GM18858 (cell line): ENCODE measurements around the gene TNFRSF14.
"Not testable (repeated sequence)": the region's sequence is repeated elsewhere in the genome, so short reads cannot be mapped to it uniquely, and the experiment has no call there.

Experiments used
- ATAC-seq: cut with Tn5 transposase; IDR thresholded peaks from one replicate; pipeline ENCODE4 v1.9.1; 2021; ENCODE audit not compliant: unreplicated experiment

The TNFRSF14 gene

DNA sequence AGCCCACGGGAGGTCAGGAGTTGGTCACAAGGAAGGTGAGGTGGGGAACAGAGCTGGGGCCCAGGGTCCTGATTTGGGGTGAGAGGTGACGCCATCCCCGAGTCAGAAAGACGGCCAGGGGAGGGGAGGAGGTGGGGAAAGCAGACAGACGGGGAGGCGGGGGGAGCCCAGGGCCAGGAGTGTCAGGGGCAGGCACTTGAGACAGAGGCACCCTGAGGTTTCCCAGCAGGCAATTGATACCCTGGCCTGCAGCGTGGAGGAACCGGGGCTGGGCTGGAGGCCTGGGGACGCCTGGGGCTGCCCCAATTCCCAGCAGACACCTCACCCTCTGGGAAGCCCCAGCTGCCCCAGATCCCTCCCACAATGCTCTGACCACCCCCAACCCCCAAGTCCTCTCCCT lies 3.1 kb upstream of the TNFRSF14 start:
- ATAC-seq: not testable (repeated sequence)

DNA sequence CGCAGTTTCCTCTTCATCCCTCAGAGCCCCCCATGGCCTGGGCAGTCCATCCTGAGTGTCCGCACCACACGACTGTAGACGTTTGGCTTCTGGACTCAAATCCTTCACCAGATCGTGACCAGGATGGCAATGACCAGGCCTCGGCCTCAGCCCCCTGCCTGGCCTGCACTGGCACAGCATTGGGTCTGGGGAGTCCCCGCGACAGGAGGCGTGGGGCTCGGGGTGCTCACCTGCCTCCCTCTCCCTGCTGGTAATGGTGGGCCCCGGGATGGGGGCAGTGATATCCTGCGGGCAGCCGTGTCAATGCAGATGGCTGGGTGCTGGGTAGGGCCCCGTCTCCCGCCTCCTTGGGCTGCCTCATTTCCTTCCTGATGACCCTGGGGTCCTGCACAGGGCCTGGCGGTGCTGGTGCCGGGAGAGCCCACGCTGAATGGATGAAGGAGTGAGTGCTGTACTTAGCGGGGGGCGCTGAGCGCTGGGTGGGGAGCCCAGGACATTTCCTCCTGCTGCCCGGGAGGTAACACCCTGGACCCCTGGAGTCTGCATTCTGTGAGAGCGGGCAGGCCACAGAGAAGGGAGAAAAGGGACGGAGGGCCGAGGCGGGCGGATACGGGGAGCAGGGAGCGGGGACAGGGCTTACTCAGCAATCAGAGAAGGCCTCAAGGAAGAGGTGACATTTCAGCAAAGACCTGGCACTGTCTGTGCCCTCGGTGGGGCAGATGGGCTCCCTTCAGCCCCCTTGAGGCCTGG lies 2.1 kb upstream of the TNFRSF14 start:
- ATAC-seq: no peak

DNA sequence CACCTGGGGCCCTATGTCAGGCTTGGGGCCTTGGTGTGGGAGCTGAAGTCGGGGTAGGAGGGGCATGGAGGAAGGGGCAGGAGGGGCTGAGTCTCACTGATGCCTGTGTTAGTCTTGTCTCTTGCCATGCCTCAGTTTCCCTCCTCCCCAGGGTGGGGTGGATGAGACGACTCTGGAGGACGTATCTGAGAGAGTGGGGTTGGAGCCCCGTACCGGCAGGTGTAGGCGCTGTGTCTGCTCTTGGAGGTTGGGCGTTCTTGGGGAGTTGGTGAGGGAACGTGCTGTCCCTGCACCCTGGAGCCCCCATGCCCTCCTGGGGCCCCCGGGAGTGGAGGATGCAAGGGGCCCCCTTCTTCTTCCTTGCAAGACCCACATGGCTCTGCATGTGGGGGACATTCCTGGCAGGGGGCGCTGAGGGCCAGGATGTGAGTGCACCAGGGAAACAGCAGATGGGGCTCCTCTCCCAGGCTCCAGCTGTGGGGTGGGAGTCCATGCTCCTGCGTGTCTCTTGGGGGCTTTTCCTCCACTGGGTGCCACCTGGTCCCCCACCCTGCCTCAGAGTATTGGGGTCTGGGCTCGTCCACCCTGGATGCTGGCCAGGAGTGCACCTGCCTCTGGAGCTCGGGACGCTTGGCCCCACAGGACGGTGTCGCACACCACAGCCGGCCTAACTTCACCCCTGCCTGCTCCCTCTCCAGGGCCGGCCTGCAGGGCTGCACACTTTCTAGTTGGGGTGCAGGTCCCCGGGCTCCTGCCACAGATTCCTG lies 1.4 kb upstream of the TNFRSF14 start:
- no peak for ATAC-seq

DNA sequence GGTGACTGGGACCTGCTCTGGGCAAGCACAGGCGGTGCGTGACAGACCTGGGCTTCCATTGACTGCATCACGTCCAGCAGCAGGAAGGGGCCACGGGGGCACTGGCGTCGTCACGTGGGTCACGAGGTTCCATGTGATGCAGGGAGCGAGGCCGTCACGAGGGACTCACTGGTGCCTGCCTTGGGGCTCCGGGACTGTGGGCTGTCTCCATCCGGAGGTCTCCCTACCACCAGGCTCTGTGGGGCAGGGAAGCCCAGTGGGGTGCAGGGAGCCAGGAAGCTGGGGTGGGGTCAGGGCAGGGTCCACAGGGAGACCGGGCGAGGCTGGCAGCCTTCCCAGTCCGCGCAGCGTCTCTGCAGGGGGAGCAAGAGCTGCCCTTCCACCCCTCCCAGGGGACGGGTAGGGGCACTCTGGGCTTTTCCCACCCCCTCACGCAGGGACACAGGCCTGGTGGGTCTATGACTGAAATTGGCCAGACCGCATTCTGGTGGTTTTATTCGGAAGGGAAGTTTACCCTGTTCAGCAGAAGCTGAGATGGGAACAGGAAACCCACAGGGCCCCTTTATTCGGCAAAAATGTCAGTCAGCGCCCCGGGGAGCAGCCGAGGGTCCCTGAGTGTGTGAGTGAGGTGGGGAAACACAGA lies 416 bp upstream of the TNFRSF14 start:
- no peak for ATAC-seq

DNA sequence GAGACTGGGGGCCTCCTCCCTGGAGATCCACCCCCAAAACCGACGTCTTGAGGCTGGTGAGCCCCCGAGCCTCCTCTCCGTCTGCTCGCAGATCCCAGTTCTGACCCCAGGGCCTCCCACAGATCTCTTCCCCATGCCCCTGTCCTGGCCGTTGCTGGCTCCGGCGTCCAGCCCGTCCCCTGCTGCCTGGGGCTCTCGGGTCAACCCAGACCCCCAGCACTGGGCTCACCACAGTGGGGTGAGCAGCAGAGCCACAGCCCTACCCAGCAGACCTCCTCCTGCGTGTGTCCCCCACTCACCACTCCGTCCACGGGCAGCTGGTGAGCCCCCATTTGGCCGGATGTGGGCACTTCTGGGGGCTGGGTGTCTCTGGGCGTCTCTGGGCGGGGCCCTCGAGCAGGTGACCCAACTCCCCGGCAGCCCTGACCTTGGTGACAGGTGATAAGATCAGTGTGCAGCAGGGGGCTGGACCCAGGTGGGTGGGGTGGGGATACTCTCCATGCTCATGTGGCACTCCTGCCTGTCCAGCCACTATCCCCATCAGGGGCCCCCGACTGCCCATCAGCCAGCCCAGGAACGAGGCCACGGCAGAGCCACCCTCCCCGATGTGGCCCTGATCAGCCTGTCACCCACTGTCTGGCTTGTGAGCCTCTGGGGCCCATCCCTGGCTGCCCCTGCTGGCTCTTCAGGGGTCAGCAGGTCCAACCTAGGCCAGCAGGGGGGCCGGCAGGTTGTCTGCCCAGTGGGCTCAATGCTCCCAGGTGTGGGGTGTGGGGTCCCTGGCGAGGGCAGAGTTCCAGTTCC lies 709 bp downstream of the TNFRSF14 start:
- no peak for ATAC-seq

DNA sequence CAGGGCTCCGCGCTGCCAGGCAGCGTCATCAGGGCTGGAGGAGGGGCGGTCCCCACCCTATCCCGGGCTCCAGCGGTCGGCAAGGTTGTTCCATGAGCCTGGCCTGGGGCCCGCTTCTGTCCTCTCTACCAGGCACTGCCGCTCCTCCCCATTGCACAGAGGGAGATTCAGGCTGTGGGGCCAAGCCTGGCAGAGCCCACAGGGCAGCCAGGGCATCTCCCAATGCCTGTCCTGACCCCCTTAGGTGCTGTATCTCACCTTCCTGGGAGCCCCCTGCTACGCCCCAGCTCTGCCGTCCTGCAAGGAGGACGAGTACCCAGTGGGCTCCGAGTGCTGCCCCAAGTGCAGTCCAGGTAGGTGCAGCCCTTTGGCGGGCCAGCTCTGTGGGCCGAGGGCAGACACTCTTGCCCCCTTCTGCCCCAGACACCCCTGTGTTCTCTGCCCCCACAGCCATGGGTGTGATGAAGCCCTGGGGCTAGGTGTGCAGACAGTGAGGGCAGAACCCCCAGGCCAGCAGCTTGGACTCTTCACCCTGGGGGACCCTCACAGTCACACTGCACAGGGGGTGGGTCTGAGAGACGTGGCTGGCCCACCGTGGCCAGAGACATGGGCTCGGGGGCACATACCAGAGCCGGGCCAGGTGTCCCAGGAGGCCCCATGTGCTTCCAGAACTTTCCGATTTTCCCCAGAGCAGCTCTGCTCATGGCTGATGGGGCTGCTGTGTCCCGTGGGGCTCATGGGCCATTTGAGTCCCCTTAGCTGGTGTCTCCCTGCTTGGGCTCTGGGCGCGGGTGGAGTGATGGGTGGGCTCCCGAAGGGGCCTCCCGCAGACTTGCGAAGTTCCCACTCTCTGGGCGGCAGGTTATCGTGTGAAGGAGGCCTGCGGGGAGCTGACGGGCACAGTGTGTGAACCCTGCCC lies 1.6 kb downstream of the TNFRSF14 start:
- no peak for ATAC-seq

DNA sequence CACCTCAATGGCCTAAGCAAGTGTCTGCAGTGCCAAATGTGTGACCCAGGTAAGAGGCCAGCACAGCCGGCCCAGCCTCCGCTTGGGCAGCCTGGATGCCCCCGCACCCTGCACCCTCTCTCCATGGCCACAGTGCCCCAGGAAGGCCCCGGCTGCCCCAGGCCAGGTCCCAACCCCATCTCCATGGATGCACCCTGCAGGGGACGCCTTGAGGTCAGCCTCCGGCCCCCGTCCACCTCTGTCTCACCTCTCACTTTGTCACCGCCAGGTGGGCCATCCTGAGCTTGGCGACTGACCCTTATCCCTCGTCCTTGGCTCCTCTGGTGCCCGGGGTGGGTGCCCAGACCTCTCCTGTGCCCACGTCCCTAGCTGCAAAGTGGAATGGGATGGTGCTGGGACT lies 2.2 kb downstream of the TNFRSF14 start:
- no peak for ATAC-seq

DNA sequence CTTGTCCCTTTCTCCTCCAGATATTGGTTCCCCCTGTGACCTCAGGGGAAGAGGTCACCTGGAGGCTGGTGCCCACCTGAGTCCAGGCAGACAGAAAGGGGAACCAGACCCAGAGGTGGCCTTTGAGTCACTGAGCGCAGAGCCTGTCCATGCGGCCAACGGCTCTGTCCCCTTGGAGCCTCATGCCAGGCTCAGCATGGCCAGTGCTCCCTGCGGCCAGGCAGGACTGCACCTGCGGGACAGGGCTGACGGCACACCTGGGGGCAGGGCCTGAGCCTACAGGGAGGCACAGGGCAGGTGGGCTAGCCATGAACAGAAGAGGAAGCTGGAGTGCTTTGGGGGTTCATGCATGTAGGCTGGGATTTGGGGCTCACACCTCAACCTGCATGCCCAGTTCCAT lies 2.7 kb downstream of the TNFRSF14 start:
- no peak for ATAC-seq

DNA sequence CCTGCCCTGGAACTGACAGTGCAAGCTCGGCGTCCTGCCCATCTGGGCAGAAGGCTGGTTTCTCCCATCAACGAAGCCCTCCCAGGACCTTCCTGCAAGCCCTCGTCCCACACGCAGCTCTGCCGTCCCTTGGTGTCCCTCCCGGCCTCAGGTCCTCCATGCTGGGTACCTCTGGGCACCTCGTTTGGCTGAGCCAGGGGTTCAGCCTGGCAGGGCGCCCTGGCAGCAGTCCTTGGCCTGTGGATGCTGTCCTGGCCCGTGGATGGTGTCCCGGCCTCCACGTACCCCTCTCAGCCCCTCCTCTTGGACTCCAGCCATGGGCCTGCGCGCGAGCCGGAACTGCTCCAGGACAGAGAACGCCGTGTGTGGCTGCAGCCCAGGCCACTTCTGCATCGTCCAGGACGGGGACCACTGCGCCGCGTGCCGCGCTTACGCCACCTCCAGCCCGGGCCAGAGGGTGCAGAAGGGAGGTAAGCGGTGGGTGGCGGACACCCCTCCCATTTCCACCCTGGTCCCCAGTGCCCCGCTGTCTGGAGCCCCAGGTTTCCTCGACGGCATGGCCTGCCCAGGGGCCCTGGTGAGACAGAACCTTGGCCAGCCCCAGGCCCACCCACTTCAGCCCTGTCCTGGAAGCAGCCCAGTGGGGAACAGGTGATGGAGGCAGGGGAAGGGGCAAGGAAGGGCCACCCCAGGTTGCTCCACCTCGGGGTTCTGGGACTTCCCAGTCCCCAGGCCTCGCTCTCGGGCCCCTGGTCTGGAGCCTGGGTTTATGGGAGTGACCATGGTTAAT lies 3.5 kb downstream of the TNFRSF14 start:
- ATAC-seq: no peak

DNA sequence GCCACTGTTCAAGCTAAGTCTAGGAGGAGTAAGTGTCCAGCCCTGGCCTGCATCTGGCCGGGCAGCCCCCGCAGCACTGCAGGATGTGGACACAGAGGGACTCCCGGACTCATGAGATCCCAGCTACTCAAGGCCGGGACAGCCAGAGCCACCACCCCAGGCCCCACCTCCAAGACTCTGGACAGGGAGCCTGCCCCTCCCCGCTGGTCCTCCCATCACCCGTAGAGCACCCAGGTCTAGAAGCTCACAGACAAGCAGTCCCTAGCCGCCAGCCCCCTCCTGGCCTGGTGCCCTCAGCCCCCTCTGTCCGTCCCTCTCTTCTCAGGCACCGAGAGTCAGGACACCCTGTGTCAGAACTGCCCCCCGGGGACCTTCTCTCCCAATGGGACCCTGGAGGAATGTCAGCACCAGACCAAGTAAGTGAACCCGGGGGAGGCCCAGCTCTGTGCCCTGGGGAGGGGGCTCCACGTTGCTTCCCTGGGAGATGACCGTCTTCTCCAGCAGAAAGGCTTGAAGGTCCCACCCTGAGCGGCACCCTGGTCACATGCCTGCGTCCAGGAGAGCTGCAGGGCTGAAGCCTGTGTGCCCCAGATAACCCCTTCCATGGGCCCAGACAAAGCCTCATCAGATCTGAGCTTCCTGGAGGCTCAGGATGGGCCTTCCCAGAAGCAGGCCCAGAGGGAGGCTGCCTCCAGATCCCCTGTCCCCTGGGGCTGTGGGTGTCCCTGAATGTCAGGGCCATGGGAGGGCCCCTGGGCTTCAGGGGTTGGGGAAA lies 4.3 kb downstream of the TNFRSF14 start:
- no peak for ATAC-seq

DNA sequence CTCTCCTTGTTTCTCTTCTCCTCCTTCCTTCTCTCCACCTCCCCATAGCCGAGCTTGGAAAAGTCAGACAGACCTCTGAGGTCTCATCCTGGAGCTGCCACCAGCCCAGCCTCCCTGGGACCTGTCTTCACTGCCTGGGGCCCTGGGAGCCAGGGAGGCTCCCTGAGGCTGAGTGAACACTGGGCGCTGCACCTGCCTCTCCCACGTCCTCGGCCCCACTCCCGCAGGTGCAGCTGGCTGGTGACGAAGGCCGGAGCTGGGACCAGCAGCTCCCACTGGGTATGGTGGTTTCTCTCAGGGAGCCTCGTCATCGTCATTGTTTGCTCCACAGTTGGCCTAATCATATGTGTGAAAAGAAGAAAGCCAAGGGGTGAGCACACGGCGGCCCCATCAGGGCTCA lies 5.3 kb downstream of the TNFRSF14 start:
- no peak for ATAC-seq

DNA sequence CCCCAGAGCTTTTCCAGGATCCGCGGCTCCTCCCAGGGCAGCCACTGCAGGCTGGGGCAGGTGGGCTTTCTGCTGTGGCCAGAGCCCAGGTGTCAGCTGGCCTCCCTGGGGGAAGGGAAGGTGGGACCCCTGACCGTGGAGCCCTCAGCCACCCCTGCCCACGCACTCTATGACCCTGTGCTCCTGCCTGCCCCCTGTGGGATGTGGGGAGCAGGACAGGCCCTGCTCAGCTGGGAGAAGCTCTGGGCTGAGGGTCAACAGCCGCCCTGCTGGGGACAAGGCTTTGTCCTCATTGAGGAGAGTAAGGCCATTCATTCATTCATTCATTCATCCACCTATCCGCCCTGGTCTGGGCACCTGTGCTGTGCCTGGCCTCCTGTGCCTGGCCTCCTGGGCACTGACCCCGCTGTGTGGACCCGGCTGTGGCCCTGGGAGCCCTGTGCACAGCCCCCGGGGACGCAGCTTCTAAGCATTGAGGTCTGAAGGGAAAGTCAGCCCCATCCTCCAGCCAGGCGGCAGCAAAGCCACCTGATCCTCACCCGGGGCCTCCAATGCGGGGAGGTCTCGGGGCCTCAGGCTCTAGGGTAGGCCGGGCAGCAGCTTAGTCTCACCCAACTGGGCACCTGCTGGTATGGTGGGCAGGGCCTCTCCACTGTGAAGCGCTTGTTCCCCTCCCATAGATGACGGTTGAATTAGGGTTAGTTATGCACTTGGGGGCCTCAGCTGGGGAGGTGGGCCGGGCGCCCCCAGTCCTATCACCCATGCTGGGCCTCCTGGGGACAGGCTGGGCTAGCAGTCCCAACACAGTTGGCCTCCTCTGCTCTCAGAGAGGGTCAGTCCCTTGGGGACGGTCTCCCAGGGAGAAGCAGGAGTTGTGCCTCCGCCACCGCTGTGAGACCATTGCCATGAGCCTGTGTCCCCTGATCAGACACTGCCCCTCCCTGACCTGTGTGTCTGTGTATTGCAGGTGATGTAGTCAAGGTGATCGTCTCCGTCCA lies 6.0 kb downstream of the TNFRSF14 start:
- ATAC-seq: no peak

DNA sequence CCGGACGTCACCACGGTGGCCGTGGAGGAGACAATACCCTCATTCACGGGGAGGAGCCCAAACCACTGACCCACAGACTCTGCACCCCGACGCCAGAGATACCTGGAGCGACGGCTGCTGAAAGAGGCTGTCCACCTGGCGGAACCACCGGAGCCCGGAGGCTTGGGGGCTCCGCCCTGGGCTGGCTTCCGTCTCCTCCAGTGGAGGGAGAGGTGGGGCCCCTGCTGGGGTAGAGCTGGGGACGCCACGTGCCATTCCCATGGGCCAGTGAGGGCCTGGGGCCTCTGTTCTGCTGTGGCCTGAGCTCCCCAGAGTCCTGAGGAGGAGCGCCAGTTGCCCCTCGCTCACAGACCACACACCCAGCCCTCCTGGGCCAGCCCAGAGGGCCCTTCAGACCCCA lies 7.0 kb downstream of the TNFRSF14 start:
- no peak for ATAC-seq

DNA sequence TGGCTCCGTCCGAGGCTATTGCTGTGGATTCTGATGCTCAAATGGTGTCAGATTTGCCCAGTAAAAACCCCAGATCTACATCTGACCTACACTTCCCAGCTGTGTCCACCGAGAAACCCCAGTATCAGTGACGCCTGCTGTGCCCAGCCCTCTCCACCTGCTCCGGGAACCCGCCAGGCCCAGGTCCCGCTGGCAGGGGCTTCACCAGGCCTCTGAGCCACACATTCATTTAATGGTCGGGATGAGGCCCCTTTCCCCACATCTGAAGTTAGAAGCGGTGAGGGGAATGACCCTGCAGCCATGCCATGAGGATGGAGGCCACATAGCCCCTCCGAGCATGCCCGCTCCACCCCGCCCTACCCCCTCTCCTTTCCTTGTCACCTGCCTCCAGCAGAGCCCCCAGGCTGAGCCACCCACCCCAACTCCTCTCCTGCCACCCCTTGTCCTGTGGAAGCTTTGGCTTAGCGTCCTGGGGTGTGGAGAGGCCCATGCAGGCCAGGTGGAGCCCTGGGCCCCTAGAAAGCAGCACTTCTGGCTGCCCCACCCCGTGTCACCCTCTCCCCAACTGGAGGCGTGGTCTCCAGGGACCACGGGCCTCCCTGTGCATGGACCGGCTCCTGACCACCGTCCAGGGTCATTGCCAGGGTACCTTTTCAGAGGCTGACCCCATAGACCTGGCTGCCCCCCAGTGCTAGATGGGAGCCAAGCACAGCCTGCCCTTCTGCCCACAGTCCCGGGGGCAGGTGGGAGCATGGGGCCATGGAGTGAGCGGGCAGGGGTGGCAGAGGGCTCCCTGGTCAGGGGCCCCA lies 8.0 kb downstream of the TNFRSF14 start:
- no peak for ATAC-seq

DNA sequence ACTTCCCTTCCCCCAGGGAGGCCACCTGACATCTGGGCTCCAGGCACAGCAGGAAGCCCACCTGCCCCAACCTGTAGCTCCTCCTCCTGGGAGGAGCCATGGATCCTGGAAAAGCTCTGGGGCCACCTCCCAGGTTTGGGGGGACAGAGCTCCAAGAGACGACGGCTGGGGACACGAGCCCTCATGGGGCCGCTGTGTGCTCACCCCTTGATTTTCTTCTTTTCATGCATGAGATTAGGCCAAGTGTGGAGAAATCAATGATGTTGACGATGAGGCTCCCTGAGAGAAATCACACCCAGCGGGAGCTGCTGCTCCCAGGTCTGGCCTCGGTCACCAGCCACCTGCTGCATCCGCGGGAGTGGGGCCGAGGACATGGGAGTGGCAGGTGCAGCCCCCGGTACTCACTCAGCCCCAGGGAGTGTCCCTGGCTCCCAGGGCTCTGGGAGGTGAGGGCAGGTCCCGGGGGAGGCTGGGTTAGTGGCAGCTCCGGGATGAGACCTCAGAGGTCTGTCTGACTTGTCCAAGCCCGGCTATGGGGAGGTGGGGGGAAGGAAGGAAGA lies 8.7 kb downstream of the TNFRSF14 start:
- ATAC-seq: no peak
